Skin of body (tissue), 2 donors: ENCODE measurements around the gene GINS2. TPM values are rescaled to one million over a fixed set of nuclear protein-coding genes. Genes with fewer than 3 reads are reported as not detected.

Source experiments
- DNase-seq: peaks from one replicate; lab custom pipeline; 2025; lab: John Stamatoyannopoulos, UW
- total RNA-seq: library from RNA; depleted of rRNA; stranded (reverse); fragments of >200 nt; gene quantifications from one replicate; pipeline ENCODE4 v1.2.3, GENCODE V29; 2014

The GINS2 gene
- total RNA-seq, 1 donor from 2014 or later, result 5.3 TPM

DNA sequence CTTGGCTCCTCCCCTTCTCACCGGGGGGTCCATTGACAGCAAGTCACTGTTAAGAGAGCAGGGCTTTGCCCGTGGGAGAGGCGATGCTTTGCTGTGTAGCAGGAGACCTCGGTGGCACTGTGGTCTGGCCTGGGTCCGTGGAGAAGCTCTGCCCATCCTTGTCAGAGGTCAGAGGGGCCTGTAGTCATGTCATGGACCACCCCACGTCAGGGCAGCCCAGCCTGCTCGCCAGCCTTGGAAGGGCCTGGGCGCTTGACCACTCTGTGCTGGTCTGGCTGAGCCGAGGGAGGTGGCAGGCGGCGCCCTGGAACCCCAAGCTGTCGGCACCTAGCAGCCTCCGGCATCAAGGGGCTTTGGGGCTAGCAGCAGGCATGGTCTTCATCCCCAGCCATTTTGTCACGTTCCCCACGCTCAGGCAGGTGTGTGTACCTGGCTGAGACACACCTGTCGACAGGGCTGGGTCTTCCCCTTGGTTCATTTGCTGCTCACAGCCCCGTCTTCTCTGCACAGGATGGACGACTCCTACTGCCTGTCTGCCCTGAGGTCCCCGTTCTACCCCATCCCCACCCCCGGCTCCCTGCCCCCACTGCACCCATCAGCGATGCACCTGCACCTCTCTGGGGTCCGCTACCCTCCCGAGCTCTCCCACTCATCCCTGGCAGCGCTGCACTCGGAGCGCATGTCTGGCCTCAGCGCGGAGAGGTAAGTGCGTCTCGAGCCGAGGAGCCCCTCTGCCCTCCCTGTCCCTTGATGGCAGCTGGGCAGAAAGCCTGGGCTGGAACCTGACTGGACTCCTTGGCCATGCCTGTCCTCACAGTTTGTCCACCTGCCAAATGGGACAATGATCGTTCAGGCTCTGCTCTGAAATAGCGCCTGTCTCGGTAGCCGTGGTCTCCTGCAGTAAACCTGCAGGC is 33.3 kb downstream of the GINS2 start:
- DNase-seq, result no peak

DNA sequence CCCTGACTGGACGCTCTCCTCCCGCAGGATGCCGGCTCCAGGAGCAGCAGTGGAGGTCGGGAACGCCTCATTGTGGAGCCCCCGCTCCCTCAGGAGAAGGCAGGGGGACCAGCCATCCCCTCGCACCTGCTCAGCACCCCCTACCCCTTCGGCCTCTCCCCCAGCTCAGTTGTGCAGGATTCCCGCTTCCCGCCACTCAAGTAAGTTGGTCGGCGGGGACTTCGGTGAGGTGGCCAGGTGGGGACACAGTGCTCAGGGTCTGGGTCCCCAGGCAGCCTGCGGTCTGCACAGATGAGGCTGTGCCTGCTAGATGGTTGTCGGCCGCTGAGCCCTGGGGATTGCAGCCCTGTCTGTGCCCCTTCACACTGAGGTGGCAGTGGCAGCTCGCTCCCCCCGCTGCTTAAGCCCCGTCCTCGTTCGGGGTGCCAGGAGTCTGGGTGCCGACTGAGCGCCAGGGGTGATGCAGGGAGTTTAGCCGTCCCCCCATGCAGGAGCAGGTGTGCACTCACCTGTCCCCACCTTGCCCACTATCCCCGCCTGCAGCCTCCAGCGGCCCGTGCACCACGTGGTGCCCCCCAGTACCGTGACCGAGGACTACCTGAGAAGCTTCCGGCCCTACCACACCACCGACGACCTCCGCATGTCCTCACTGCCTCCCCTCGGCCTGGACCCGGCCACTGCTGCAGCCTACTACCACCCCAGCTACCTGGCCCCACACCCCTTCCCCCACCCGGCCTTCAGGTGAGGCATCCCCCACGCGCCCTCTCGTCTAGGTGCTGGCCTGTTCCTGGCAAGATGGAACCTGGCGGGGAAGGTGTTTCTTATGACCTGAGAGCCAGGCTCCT is 34.3 kb downstream of the GINS2 start:
- no peak for DNase-seq

DNA sequence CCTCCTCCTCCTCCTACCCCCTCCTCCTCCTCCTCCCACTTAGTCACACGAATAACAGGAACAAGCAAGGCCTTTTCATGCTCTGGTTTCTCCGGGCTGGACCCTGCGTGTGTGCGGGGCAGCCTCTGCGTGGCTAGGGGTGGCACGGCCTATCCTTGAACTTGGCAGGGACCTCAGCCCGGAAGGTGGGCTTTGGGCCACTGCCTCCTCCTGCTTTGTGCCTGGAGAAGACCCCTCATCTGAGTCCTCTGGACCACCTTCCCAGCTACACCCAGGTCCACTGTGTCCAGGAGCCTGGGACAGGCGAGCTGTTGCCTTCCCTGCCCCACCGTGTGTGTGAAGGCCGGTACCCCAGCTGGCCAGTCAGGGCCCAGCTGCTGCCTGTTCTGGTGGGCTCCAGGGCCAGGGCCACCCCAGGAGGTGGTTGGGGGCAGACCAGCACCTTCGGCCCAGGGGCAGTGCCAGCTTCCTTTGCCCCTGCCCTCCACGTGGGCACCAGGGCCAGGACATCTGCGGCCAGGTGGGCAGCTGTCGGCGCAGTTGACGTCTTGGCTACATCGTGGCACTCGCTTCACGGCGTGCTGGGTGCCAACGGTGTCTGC is 35.4 kb downstream of the GINS2 start:
- DNase-seq, result no peak

DNA sequence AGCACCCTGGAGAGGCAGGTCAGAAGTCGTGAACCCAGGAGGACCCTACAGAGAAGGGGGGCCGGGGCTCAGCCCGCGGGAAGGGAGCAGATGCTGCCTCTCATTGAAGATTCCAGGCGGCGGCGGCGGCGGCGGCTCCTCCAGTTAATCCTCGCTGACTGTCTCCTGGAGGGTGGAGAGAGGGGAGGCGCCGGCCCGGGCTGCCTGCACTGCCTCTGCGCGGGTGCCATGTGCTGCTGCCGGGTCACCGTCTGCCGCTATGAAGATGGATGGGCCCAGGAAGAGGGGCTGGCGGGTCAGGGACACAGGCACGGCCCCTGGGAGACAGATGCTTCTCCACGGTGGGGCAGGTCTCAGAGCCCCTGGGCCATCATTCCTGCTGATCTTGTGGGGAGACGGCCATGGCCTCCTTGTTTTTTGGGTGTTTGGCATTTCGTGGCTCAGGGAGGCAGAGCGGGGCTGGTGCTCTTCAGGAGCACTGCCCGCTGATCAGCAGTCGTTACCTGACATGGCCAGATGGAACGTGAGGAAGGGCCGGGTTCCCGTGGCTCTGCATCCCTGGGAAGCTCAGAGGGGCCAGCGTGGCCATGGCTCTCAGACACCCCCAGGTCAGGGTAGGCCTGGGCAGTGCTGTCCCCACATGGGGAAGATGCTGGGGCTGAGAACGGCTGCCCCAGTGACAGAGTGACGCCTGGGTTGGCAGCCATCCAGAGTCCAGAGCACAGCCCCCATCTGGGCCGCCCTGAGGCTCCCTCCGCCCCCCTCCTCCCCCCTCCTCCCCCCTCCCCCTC is 36.1 kb downstream of the GINS2 start:
- no peak for DNase-seq

DNA sequence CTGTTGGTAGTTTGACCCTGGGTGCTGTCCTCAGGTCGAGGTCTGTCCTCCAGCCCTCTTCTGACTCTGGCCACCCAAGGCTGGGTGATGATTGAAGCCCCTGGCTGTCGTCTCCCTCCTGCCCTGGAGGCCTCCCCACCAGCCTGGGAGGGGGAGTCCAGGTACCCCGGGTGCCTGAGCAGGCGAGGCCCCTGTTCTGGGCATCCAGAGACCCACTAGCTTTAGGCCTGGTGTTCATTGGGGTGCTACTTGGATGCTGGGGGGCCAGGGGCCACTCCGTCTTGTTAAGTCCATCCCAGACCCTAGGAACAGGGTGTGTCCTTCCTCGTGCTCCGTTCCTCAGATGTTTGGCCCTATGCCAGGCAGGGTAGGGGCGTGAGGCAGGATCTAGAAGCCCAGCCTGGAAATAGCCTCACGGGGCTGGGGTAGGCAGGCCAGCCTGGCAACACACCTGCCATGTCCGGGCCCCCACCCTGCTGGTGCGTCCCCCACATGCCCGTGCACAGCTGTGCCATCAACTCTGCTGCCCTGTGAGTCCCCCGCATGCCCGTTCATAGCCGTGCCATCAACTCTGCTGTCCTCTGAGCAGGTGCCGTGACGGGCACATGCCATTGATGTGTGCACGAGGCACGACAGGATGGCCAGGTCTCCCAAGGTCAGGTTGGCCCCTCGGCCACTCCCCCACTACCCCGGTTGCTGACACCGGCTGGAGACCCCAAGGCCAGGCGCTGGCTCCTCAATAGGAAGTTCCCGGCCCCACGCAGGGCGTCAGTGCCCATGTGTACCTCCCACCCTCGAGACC is 36.9 kb downstream of the GINS2 start:
- DNase-seq, result no peak

DNA sequence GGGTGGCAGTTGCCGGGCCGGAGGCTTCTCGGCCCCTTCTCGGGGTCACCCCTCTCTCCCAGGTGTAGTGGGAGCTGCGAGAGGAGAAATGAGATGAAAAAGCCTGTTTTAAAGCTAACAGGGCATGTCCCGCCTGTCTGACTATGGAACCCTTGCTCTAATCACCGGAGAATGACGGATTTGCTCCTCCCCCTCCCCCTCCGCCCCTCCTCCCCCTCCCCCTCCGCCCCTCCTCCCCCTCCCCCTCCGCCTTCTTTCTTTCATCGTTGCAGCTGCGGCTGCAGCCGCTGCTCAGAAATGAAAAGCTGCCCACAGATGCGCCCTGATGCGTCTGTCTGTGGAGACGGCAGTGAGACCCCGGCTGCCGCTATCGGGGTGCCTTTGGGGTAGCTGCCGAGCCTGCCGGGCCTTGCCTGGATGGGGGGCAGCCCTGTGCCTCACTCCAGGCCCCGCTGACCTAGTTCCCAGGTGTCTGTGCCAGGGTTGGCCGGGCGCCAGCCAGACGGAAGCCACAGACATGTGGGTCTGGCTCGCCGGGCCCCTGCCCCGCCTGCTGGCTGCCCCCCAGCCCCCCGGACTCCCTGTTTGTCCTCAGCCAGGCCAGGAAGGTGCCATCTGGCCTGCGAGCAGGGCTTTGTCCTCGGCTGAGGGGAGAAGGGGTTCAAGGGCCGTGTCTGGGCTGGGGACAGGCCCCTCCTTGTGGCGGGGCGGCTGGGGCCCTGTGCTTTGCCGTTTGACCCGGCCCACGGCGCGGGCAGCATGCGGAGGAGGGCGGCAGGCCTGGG is 37.7 kb downstream of the GINS2 start:
- peak; percentile 19 for DNase-seq

DNA sequence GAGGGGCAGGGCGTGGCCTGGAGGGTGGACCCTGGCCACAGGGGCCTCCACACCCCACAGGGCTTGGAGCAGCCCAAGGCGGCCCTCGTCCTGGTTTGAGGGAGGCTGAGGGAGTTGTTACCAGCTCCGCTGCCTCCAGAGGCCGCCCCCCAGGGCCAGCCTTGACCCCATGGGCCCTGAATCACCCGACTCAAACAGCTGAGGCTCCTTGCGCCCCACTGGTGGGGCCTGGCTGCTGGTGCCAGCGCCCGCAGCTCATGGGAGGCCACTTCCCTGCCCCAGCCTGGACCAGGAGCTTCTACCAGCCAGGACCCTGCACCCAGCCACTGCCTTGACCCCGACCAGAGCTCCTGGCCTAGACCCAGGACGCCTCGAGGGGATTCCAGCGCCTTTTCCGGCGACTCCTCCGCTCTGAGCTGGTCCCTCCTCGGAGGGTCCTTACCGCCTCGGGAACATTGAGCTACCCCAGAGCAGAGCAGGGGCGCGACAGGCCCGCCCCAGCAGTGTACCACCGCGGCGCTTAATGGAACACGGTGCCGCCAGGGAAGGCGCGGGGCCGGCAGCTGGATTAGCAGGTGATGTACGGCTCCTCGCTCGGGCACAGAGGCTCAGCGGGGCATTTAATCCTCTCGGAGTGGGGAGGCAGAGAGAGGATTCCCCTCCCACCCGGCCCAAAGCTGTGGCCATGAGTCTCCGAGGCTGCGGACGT is 38.5 kb downstream of the GINS2 start:
- DNase-seq, result no peak

DNA sequence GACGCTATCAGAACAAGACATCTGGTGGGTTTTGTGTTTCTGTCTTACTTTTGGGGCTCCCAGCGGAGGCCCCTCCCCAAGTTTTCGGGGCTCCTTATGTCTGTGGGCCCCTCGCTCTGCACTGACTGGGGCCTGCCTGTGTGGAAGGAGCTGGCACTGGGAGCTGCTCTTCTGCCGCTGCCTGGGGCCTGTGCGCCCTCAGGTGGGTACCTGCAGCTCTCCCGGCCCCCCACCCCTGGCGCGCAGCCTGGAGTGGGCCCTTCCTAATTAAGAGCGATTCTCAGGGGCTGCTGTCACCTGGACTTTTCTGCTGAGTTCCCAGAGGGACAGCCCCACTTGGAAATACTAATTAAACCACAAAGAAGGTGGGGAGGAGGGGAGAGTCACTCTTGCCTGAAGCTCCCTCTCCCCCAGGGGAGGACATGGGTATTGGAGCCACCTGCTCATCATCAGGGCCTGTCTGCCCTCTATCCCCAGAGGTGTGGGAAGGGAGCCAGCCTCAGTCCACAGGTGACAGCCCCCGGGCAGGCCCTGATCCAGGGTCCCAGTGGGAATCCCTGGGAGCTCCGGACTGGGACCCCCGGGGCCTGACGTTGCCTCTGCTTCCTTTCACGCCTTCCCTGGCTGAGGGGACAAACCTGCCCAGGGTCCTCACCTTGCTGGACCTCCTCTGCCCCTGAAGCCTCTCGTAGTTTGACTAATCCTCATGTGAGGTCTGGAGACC is 39.2 kb downstream of the GINS2 start:
- DNase-seq, result no peak

DNA sequence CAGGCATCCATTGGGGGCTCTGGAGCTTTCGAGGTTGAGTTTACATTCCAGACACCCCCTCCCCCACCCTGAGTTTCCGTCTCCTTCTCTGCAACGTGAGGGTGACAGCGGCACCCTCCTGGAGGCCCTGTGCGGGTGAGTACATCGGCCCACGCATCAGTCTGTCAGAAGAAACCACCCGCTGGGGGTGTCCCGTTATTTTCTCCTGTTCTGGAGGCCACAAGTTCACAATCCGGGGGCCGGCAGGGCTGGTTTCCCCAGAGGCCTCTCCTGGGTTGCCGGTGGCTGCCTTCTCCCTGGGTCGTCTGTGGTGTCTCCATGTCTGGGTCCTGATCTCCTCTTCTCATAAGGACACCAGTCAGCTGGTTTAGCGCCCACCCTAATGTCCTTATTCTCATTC is 39.9 kb downstream of the GINS2 start:
- DNase-seq, result no peak

DNA sequence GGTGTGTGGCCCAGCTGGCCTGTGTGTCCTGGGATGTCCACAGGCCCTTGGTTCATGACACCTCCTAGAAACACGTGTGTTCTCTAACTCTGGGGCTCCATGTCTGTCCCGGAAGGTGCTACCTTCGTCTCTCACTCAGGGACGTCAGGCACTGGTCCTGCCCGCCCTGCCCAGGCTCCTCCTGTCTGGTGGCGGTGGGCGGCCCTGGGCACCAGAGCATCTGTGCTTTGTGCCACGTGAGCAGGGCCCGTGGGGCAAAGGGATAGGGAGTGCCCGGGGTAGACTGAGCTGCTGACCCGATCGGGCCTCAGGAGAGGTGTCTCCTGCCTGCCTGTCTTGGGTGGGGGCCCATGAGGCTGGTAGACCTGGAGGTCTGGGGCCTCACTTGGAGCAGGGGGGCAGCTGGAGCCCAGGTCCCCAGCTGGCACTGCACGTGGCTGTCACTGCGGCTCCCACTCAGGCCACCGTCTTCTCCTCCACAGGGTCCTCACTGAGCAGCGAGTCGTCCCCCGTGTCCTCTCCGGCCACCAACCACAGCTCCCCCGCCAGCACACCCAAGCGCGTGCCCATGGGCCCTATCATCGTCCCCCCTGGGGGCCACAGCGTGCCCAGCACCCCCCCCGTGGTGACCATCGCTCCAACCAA is 40.6 kb downstream of the GINS2 start:
- DNase-seq, result no peak

DNA sequence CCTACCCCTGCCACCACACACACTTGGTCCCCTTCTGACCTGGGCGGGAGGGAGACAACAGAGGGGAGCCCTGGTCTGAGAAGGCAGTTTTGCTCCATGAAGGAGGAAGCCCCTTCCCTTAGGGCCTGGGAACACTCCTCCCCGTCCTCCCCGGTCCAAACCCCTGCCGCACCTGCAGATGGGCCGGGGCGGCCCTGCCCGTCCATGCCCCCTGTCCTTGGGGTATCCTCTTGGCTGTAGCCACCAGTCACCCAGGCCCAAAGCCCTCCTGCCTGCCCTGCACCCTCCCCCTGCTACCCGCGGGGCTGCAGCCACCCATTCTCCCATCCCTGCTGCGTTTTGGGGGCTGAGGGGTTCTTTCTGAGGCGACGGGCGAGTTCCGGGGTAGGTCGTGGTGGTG is 41.8 kb downstream of the GINS2 start:
- DNase-seq, result no peak

DNA sequence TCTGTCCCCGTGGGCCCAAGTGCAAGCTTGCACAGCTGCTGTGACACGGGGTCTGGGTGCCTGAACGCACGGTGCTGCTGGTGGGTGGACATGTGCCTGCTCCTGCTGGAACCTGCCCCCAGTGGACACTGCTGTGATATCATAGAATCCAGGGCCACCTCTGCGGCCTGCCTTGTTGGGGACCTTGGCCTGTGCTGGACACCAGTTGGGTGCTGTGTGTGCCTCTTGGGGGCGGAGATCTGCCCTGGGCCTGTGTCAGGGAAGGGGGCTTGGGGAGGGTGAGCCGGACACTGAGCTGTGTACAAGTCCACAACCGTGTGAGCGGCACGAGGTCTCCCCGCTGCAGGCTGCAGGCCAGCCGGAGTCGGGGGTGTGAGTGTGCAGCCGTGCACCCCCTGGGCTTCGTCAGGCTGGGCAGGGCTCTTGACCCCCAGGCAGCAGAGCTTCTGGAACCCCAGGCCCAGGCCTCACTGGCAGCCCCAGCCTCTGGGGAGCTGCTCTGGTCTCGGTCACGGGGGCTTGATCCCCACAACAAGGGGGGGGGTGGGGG is 42.3 kb downstream of the GINS2 start:
- DNase-seq, result no peak

DNA sequence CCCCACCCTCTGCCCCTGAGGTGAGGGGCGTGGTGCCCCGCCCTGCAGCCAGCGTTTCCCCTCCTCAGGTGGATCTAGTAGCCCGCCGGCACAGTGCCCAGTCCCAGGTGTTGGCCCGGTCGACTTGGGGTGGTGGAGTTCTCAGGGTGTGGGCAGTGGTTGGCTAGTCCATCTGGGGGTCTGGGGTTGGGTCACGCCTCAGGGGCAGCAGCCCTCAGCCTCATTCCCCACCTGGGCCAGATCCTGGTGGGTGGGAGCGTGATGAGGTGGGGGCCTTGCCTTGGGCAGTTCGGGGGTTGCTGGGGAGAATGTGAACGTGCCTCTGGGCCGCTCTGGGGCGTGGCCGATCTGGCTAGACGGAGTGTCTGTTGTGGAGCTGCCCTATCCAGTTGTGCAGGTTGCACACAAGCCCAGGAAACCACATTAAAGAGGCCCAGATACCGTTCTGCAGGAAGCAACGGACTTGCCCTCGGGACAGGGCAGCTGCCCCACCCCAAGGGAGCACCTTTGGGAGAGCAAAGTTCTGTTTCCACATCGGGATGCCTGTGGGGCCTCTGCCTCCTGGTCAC is 43.6 kb downstream of the GINS2 start:
- DNase-seq, result no peak

DNA sequence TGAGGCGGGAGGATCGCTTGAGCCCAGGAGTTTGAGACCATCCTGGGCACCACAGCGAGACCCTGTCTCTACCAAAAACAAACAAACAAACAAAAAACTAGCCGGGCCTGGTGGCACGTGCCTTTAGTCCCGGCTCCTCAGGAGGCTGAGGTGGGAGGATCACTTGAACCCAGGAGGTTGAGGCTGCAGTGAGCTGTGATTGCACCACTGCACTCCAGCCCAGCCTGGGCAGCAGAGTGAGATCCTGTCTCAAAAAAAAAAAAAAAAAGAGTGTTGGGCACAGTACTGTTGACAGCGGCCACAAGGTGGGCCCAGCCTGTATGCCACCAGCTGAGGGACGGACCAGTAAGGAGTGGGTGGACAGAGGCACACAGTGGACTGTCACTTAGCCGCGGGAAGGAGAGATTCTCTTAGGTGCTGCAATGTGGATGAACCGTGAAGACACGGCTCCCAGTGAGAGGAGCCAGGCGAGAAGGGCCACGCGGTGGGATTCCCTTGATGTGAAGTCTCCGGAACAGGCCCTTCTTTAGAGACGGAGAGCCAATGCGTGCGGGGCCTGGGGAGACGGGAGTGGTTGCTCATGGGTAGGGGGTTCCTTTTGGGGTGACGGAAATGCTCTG is 44.6 kb downstream of the GINS2 start:
- DNase-seq, result no peak

DNA sequence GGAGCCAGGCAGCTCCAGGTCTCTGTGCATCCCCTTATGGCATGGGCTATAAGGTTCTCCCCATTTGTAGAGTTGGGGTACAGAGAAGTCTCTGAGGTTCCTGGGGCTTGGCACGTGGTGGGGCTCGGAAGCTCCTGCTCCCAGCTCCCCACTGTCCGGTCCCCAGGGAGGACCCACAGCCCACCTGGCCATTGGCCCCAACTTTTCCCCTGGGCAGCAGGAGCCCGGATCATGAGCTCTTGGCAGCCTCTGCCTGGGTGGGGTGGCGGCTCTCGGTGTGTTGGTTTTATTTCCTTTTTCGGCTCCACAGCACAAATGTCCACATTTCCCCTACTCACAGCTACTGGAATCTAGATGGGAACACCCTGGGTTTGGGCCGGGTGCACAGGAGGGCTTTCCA is 45.1 kb downstream of the GINS2 start:
- no peak for DNase-seq

DNA sequence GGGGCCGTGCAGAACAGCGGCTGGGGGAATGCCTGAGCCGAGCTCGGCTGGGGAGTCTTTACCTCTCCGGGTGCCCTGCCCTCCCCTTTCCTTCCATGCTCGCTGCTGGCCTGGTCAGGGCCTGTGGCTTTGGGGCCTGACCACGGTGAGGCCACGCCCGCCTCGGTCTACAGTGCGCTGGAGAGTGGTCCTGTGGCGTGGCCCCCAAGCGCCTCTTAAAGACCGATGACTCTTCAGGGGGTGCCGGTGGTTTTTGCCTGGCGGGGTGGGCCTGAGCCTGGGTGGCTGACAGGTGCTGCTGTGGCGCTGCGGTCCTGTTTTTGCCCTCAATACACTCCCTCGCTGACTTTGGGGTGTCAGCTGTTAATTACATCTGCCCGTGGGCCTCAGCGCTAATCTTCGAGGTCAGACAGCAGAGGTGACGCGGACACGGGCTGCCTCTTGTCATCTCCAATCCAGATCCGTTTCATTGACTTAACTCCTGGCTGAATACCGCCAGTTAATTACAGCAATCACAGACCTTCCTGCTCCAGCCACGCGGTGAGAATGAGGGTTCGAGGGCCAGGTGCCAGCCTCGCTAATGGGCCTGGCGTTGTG is 45.9 kb downstream of the GINS2 start:
- DNase-seq, result no peak
